Skin of body (tissue), 2 donors: ENCODE data around the gene CCDC88B. TPM values are rescaled to one million over a fixed set of nuclear protein-coding genes. Genes with fewer than 3 reads are reported as not detected.

Experiments
- DNase-seq: peaks from one replicate; lab custom pipeline; 2025; lab: John Stamatoyannopoulos, UW
- total RNA-seq: library from RNA; depleted of rRNA; stranded (reverse); fragments of >200 nt; gene quantifications from one replicate; pipeline ENCODE4 v1.2.3, GENCODE V29; 2014

CCDC88B gene
- total RNA-seq, 1 donor from 2014 or later = 5.9 TPM

DNA sequence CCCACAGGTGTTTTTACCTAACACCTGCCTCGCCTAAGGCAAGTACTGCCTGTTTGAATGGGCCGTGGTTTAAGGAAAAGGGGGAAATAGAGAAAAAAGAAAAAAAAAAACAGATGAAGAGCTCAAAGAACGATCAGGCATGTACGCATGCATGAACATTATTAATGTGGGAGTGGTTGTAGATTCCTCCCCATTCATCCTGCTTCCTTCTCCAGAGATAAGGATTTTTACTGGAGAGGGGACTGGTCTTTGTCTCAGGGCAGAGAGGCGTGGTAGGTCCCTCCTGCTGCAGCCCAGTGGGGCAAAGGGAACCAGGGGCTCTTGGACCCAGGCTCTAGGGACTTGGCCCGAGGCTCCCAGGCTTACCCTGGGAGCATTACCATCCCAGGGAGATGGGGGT lies 42.0 kb downstream of the CCDC88B start:
- DNase-seq = no peak

- DNase-seq = no peak
These were observed 42.6 kb downstream of the CCDC88B start for GRCh38 chr11:64382586-64382985.

DNA sequence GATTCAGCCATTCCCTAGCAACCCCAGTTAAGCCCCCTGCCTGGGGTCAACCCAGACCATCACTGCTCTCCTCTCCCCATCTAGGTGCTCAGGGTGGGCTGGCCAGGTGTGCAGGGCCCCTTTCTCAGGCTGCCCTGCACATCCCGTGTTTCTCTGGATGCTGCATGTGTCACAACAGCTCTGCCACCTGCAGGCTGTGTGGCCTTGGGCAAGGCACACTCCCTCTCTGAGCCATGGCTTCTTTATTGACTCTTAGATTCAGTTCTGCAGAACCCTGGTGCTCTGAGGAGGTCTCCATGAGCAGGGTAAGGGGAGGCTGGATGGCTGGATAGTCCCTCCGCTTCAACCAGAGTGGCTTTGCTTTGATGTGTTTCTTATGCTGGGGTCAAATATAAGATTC lies 43.6 kb downstream of the CCDC88B start:
- no peak for DNase-seq

DNA sequence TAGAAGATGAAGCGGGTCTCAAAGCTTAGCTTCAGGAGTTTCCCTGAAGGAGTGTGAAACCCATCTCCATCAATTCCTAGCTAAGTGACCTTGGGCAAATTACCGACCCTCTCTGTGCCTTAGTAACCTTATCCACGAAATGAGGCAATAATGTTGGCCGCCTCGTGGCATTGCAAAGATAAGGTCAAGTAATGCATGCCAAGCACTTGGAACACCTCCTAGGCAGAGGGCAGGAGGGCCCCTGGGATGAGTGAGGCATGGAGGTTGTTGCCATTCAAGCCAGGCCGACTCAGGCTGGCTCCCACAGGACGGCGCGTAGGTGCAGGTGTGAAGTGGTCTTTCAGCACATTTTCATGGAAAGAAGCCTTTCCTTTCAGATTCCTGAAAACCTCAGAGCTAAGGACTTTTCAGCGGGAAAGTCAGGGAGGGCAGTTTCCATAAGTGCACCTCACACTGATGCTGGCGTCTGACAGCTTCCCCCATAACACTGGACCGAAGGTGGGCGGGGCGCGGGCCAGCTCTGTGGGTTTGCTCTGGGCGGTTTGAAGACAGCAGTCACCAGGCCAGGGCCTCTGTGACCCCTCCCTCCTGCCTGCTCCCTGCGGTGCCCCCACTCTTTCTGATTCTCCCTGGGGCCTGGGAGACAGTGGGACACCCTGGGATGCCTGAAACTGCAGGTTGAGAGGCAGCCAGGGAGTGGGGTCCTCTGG lies 44.2 kb downstream of the CCDC88B start:
- no peak for DNase-seq

DNA sequence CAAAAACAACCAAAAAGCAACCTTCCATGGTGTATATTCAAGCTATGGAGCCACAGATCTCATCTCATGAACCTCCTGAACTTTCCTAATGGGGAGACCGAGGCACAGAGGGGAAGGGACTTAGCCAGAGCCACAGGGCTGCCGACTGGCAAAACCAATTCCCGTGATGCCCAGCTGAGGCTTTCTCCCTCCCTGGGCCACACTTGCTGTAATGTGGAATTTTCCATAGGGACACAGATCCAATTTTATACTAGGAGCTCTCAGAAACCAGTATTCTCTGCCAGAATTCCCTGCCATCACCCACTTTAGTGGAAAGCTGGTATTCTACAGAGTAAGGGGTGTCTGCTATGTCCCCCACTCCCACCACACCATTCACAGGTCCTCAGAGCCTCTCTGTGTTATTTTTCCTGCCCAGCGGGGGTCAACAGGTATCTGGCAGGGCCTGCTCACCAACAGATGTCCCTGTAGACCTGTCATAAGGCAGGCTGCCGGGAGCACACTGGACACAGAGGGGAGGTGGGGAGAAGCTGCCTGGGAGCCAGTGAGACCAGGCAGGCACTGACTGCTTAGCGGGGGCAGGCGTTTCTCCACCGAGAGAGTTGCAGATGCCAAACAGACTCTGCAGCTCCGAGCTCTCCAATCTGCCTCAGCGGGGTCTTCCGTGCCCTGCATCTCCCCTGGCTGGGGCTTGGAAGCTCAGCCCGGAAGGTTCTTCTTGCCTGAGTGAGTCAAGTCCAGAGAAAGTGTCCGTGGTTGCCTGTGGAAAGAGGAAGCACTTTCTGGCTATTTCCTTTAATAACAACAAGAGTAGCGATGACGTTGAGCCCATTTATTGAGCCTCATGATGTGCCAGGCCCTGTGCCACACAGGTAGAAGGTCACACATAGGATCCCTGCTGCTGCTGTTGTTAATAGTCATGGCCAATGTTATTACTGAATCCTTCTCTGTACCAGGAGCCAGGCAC lies 45.3 kb downstream of the CCDC88B start:
- DNase-seq = no peak

GRCh38 chr11:64385945-64386704 lies 46.1 kb downstream of the CCDC88B start:
- no peak for DNase-seq

GRCh38 chr11:64387916-64388315 lies 47.9 kb downstream of the CCDC88B start:
- no peak for DNase-seq

- no peak for DNase-seq
These were observed 48.9 kb downstream of the CCDC88B start for GRCh38 chr11:64388894-64389293.

DNA sequence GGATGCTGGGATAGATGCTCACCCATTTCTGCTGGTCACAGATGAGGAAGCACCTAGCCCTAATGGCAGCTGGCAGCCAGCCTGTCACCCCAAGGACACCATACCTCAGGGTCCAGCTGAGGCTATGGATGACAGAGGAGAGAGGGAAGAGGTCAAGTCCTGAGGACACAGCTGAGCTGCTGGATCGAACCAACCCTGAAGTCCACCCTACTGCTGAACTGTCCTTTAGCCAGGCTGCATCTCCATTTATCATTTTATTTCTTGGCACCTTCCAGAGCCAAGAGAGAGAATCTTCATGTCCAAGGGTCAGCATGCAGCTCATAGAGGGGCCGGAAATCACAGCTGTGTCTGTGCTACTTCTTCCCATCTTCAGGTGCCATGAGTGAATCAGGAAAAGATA lies 49.8 kb downstream of the CCDC88B start:
- no peak for DNase-seq

- no peak for DNase-seq
These were observed 50.6 kb downstream of the CCDC88B start for GRCh38 chr11:64390558-64390957.

GRCh38 chr11:64391839-64392238 lies 51.8 kb downstream of the CCDC88B start:
- no peak for DNase-seq

- no peak for DNase-seq
These were observed 55.6 kb downstream of the CCDC88B start for GRCh38 chr11:64395545-64396078.

GRCh38 chr11:64396079-64396591 lies 56.1 kb downstream of the CCDC88B start:
- DNase-seq = no peak

- DNase-seq = no peak
These were observed 60.1 kb downstream of the CCDC88B start for GRCh38 chr11:64400102-64400501.

DNA sequence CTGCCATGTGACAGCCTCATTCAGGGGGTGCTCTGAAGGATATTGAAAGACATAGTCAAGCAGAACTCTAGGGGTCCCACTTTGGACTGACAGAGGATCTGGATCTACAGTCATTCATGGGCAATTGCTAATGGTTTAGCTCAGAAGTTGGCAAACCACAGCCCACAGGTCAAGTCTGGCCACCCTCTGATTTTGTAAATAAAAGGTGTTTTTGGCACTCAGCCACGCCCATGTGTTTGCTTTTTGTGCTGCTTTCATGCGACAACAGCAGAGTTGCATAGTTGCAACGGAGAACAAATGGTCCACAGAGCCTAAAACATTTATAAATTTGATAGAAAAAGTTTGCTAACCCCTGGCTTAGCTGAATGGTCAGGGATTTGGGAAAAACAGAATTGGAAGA lies 60.7 kb downstream of the CCDC88B start:
- no peak for DNase-seq

DNA sequence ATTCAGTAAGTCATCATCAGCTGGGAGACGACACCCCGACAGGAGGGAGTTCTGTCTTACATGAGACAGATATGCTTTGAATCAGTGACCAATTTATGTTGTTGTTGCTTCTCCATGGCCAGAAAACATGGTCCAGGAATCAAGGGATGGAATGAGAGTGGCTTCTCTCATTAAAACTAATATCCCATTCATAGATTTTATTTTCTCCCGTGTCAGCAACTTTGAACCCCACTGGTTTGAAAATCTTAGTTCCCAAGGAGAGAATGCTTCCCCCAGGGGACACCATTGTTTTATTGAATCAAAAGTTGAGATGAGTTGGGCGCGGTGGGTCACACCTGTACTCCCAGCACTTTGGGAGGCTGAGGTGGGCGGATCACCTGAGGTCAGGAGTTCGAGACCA lies 61.8 kb downstream of the CCDC88B start:
- DNase-seq = no peak

- DNase-seq = no peak
These were observed 63.1 kb downstream of the CCDC88B start for GRCh38 chr11:64403106-64403505.

- DNase-seq = no peak
These were observed 66.4 kb downstream of the CCDC88B start for GRCh38 chr11:64406221-64406946.
